ENCODE measurements around the gene HEBP2.

- TF ChIP-seq CTCF (IDR thresholded peaks at IDR 0.05) (no peak), POLR2A (IDR thresholded peaks at IDR 0.05) (no peak)
Measured at GRCh38 chr6:138434925-138435324, 30.9 kb downstream of the HEBP2 start.

Measured in thyroid gland (tissue), 4 donors.